Right renal pelvis (tissue), 4 donors: ENCODE results near the gene OAS2. TPM values are rescaled to one million over a fixed set of nuclear protein-coding genes. Genes with fewer than 3 reads are reported as not detected.
"Not testable (repeated sequence)": the region's sequence is repeated elsewhere in the genome, so short reads cannot be mapped to it uniquely, and the experiment has no call there.

Experiments used
- DNase-seq, 4 donors: peaks; one replicate each; pipeline ENCODE4 v3.0.0-alpha.2; 2013; ENCODE audit warnings: low read depth in 4 of 4, low spot score in 3 of 4, missing footprints in 1 of 4
- polyA plus RNA-seq, 4 donors: library from polyadenylated mRNA; unstranded; fragments of 120-200 nt; gene quantifications; one replicate each; pipeline ENCODE4 v1.2.1, GENCODE V29; 2013; ENCODE audit not compliant: insufficient read length in 4 of 4

Gene OAS2
- polyA plus RNA-seq, 4 donors: 4.9 to 11.4 (median 10.1) TPM

DNA sequence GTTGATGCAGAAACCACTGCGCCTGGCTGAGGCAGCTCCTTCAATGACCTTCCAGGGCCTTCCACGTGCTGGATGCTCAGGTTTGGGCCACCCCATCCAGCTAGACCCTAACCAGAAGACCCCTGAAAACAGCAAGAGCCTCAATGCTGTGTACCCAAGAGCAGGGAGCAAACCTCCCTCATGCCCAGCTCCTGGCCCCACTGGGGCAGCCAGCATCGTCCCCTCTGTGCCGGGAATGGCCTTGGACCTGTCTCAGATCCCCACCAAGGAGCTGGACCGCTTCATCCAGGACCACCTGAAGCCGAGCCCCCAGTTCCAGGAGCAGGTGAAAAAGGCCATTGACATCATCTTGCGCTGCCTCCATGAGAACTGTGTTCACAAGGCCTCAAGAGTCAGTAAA is 29.5 kb upstream of the OAS2 start:
- no peak for DNase-seq

DNA sequence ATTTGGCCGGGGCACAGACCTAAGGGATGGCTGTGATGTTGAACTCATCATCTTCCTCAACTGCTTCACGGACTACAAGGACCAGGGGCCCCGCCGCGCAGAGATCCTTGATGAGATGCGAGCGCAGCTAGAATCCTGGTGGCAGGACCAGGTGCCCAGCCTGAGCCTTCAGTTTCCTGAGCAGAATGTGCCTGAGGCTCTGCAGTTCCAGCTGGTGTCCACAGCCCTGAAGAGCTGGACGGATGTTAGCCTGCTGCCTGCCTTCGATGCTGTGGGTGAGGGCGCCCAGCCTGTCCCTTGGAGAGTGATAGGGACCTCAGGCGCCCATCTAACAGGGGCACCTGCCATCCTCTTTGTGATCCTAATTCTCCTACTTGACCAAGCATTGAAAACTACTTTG is 27.6 kb upstream of the OAS2 start:
- DNase-seq: no peak

DNA sequence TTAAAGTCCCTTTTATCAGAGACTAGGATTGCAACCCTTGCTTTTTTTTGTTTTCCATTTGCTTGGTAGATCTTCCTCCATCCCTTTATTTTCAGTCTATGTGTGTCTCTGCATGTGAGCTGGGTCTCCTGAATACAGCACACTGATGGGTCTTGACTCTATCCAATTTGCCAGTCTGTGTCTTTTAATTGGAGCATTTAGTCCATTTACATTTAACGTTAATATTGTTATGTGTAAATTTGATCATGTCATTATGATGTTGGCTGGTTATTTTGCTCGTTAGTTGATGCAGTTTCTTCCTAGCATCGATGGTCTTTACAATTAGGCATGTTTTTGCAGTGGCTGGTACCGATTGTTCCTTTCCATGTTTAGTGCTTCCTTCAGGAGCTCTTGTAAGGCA is 21.2 kb upstream of the OAS2 start:
- not testable (repeated sequence) for DNase-seq

DNA sequence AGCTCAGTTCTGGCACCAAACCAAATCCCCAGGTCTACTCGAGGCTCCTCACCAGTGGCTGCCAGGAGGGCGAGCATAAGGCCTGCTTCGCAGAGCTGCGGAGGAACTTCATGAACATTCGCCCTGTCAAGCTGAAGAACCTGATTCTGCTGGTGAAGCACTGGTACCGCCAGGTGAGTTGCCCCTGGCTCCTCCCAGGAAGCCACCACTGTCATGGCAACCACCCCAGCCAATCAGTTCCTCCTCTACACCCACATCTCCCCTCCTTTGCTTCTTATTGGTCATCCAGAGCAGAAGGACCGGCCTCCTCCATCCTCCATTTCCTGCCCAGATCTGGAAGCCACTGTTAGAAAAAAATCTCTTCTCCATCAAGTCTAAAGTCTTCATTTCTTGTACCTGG is 17.2 kb upstream of the OAS2 start:
- DNase-seq: no peak

DNA sequence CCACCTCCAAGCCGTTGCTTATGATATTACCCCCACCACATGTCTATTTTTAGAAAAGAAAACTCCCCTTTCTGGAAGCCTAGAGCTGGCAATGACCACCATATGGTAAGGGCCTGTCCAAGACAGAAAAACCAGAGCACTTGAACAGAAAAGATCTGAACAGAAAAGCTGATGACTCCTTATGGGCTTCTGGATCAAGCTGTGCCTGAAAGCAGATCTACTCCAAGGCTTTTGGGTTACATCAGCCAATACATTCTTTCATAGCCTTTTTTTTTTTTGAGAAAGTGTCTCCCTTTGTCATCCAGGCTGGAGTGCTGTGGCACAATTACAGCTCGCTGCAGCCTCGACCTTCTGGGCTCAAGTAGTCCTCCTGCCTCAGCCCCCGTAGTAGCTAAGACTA is 16.8 kb upstream of the OAS2 start:
- DNase-seq: no peak

DNA sequence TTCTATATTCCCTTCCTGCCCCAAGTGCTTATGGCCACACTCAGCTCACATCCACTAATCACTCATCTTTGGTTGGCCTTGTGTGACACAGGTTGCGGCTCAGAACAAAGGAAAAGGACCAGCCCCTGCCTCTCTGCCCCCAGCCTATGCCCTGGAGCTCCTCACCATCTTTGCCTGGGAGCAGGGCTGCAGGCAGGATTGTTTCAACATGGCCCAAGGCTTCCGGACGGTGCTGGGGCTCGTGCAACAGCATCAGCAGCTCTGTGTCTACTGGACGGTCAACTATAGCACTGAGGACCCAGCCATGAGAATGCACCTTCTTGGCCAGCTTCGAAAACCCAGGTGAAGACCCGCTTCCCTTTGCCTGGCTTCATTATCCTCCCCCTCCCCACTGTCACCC is 15.8 kb upstream of the OAS2 start:
- DNase-seq: no peak

DNA sequence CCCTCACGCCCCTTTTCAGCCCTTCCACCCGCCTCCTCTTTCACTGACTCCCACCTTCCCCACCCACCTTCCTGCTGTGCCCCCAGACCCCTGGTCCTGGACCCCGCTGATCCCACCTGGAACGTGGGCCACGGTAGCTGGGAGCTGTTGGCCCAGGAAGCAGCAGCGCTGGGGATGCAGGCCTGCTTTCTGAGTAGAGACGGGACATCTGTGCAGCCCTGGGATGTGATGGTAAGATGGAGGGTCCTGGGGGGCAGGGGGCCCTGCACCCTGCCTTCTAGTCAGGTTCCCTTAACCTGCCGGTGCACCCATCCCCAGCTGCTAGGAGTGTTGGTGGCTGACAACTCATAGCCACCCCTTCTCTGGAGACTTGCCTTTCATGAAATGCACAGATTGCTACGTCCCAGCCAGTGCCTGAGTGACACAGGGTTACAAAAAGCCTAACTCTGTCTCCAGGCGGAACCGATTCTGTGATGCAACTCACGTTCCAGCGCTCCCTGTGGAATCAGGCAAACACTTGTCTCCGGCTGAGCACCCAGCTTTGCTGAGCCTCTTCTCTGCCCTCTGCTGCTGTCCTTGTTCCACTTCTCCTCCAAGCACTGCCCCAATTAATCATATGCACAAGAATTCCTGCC is 15.0 kb upstream of the OAS2 start:
- DNase-seq: no peak

DNA sequence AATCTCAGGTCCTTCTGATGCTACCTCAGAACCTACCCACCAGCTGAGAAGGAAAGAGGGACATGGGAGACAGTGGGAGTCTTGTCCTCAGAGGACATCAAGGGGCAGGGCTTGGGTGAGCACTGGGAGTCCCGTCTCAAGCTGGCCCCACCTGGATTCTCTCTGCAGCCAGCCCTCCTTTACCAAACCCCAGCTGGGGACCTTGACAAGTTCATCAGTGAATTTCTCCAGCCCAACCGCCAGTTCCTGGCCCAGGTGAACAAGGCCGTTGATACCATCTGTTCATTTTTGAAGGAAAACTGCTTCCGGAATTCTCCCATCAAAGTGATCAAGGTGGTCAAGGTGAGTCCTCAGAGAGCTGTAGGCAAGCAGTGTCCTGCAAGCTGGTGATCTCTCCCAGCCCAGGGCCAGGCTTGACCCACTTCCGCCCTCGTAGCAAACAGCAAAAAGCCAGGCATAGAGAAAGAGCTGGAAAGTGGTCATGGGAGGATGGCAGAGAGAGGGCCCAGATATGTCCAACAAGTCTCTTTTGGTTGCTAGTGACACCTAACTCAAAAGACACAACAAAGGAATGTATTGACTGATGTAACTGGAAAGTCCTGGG is 14.2 kb upstream of the OAS2 start:
- no peak for DNase-seq

DNA sequence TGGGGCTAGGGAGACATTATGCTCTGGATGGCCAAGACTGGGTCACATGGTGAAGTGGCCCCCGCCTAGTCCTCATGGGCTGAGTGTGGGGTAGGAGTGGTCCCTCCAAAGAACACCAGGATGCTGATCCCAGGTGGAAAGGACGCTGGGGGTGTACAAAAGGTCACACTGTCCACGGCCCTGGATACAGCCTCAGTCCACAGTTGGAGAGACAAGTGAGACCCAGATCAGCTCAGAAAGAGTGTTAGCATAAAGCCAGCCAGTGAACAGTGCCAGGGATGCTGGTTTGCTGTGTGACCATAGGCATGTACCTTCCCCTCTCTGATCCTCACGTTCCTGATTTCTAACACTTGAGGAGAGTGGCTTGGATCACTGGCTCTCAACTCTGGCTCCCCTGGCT is 13.4 kb upstream of the OAS2 start:
- no peak for DNase-seq

DNA sequence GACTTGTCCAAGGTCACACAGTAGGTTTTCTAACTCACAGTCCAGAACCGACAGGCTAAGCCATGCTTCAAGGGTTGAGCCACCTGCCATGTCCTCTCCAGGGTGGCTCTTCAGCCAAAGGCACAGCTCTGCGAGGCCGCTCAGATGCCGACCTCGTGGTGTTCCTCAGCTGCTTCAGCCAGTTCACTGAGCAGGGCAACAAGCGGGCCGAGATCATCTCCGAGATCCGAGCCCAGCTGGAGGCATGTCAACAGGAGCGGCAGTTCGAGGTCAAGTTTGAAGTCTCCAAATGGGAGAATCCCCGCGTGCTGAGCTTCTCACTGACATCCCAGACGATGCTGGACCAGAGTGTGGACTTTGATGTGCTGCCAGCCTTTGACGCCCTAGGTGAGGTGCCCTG is 12.7 kb upstream of the OAS2 start:
- DNase-seq: no peak

DNA sequence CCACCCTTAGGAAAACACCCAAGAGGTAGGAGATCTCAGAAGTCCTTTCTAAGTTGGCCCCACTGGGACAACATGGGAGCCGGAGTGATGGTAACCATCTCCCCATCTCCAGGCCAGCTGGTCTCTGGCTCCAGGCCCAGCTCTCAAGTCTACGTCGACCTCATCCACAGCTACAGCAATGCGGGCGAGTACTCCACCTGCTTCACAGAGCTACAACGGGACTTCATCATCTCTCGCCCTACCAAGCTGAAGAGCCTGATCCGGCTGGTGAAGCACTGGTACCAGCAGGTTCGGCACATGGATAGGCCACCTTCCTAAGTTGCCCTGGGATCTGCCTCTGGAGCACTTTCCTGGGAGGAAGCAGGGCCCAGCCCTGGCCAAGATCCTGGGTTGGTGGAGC is 11.0 kb upstream of the OAS2 start:
- no peak for DNase-seq

DNA sequence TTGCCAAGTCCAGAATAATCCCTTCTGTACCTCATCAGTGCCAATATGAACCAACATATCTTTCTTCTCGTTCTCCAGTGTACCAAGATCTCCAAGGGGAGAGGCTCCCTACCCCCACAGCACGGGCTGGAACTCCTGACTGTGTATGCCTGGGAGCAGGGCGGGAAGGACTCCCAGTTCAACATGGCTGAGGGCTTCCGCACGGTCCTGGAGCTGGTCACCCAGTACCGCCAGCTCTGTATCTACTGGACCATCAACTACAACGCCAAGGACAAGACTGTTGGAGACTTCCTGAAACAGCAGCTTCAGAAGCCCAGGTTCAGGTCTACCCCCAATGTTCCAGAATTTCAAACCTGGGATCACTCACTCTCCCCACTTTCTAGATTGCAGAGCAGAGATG is 10.5 kb upstream of the OAS2 start:
- no peak for DNase-seq

DNA sequence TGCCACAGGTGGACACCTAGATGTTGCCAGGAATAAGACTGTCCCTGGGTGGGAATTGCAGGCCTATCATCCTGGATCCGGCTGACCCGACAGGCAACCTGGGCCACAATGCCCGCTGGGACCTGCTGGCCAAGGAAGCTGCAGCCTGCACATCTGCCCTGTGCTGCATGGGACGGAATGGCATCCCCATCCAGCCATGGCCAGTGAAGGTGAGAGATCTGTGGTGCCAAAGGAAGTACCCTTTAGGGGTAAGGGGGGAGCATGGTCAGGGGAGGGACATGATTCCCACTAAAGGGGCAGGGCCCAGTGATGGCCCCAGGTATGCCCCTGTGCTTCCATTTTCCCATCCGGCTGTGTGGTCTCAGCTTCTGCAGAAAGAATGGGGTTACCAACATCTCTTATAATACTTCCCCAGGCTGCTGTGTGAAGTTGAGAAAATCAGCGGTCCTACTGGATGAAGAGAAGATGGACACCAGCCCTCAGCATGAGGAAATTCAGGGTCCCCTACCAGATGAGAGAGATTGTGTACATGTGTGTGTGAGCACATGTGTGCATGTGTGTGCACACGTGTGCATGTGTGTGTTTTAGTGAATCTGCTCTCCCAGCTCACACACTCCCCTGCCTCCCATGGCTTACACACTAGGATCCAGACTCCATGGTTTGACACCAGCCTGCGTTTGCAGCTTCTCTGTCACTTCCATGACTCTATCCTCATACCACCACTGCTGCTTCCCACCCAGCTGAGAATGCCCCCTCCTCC is 8.6 kb upstream of the OAS2 start:
- no peak for DNase-seq

DNA sequence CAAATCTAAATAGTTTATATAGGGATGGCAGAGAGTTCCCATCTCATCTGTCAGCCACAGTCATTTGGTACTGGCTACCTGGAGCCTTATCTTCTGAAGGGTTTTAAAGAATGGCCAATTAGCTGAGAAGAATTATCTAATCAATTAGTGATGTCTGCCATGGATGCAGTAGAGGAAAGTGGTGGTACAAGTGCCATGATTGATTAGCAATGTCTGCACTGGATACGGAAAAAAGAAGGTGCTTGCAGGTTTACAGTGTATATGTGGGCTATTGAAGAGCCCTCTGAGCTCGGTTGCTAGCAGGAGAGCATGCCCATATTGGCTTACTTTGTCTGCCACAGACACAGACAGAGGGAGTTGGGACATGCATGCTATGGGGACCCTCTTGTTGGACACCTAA is 7.9 kb upstream of the OAS2 start:
- no peak for DNase-seq

DNA sequence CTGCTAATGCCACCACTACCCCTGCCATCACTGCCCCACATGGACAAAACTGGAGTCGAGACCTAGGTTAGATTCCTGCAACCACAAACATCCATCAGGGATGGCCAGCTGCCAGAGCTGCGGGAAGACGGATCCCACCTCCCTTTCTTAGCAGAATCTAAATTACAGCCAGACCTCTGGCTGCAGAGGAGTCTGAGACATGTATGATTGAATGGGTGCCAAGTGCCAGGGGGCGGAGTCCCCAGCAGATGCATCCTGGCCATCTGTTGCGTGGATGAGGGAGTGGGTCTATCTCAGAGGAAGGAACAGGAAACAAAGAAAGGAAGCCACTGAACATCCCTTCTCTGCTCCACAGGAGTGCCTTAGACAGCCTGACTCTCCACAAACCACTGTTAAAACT is 7.1 kb upstream of the OAS2 start:
- DNase-seq: no peak

DNA sequence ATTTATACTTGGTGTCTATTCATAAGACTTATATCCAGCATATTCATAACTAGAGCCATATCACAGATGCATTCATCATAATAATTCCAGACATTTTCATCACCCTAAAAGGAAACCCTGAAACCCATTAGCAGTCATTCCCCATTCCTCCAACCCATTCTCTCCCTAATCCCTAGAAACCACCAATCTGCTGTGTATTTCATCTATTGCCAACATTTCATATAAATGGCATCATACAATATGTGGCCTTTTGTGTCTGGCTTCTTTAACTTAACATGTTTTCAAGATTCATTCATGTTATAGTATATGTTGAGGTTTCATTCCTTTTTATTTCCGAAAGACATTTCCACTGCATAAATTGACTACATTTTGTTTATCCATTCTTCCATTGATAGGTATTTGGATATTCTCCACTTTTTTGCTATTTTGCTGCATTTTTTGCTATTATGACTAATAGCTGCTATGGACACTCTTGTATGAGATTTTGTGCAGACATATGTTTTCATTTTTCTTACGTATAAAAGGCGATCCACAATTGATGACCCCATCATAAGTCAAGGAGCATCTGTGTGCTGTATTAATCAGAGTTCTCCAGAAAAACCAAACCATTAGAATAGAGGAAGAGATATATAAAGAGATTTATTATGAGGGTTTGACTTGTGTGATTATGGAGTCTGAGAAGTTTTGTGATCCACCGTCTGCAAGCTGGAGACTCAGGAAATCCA is 5.1 kb upstream of the OAS2 start:
- DNase-seq: no peak

DNA sequence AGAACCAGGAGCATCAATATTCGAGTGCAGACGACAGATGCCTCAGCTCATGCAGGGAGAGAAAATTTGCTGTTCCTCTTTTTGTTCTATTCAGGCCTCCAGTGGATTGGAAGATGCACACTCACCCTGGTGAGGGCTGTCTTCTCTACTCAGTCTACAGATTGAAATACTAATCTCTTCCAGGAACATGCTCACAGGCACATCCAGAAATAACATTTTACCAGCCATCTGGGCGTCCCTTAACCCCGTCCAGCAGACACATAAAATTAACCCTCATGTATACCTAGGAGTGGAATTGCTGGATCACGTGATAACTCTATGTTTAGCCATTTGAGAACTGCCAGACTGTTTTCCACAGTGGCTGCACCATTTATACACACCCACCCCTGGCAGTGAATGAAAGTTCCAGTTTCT is 4.5 kb upstream of the OAS2 start:
- DNase-seq: no peak

DNA sequence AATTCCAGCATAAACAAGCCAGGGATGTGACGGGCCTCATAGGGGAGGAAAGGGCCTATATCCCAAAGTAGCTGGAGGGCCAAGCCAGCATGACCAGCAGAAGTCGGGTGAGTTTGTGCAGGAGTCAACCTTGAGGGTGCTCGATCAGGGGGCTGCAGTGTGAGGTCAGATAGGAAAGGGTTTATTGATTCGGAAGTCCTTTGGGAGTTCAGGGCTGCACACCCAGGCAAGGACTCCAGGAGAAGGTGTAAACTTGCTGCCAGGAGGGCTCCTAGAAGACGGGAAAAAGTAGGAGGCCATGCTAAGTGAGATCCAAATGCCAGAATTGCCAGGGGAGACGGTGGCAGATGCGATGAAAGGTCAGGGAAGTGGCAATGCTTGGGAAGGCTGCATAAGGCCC is 3.4 kb upstream of the OAS2 start:
- no peak for DNase-seq

DNA sequence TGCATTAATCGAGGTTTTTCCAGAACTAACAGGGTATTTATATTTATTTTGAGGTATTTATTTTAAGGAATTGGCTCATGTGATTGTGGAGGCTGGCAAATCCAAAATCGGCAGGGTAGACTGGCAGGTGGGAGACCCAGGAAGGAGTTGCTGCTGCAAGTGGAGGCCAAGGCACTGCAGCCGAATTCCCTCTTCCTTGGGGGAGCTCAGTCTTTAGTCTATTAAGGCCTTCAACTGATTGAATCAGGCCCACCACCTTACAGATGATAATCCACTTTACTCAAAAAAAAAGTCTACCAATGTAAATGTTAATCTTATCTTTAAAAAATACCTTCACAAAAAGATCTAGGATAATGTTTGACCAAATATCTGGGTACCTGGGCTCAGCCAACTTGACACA is 1.2 kb upstream of the OAS2 start:
- DNase-seq: no peak

DNA sequence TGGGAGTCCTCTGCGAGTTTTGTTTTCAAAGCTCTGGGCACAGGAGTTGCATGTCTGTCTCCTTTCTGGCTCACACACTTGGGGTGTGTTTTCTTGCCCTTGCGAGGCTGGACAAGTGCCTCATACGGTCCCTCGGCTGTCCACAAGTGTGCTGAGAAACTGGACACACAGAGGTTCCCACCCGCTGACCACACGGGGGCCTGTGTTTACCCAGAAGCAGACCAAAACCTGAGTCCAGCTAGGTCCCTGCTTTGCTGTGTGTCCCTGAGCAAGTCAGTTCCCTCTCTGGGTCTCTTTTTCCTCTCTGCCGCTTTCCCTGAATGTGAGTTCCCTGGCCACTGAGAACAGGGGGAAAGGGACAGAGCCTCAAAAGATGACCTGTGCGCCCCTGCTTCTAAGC is 678 bp upstream of the OAS2 start:
- no peak for DNase-seq

DNA sequence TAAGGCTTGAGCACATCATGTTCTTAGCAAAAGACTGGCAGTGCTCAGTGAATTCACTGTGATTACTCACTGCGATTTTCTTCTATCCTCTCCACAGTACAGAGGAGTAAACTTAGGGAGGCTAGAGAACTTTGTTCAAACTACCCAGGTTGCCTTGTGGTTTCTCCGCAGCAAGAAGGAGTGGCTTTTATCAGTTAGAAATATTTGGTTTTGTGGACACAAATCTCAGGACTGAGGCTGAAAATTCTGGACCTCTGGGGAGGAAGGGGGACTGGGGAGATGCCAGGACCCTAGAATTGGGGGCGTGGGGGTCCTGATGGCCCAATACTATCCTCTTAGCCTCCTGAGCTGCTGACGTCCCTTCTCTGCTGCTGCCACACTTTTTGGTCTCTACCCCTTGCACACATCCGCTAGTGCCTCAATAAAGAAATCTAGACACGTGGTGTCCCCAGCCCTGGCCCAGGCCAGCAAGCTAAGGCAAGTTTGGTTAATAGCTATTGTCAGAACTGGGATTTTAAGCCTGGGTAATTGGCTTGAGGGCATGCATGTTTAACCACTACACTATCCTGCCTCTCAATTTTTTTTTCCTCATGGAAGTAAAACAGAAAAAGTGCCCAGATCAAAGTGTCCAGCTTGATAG is 842 bp downstream of the OAS2 start:
- no peak for DNase-seq
